MCF 10A (cell line): Measurements from ENCODE around the gene ZNF557. TPM values are rescaled to one million over a fixed set of nuclear protein-coding genes. Genes with fewer than 3 reads are reported as not detected.

Experiments used
- BruUV-seq: library from RNA; stranded (reverse); fragments of 400-500 nt; replicated peaks from 2 replicates; lab custom pipeline; 2021; lab: Mats Ljungman, UMichigan
- CTCF ChIA-PET: fragments of 300-600 bp; sonication (Branson Sonifier 250); formaldehyde crosslinking; extraction: SDS; loops from one replicate; lab custom pipeline; 2021; ENCODE audit warnings: antibody characterized with exemption, inconsistent platforms; lab: Yijun Ruan, JAX
- POLR2A ChIA-PET: fragments of 300-600, 350-650 bp; sonication (Branson Sonifier 250); formaldehyde crosslinking; extraction: SDS; loops from one replicate; lab custom pipeline; 2020; ENCODE audit warnings: antibody characterized with exemption, inconsistent platforms; lab: Yijun Ruan, JAX
- DNase-seq: peaks from one replicate; pipeline ENCODE4 v3.0.0-alpha.2; 2018; ENCODE audit not compliant: unreplicated experiment
- H3K27ac Mint-ChIP-seq: one replicate; pipeline ENCODE4 v1.8.0; 2022; ENCODE audit warnings: mild to moderate bottlenecking, low read depth, mixed read lengths; ENCODE audit not compliant: unreplicated experiment
- H3K27me3 Mint-ChIP-seq: one replicate; pipeline ENCODE4 v1.8.0; 2022; ENCODE audit warnings: mixed read lengths; ENCODE audit not compliant: insufficient read depth, unreplicated experiment
- H3K36me3 Mint-ChIP-seq: one replicate; pipeline ENCODE4 v1.8.0; 2022; ENCODE audit warnings: mild to moderate bottlenecking, moderate library complexity, mixed read lengths; ENCODE audit not compliant: insufficient read depth, unreplicated experiment
- H3K4me1 Mint-ChIP-seq: one replicate; pipeline ENCODE4 v1.8.0; 2022; ENCODE audit warnings: mixed read lengths; ENCODE audit not compliant: insufficient read depth, unreplicated experiment
- H3K4me3 Mint-ChIP-seq: one replicate; pipeline ENCODE4 v1.8.0; 2022; ENCODE audit warnings: mild to moderate bottlenecking, moderate library complexity, mixed read lengths; ENCODE audit not compliant: unreplicated experiment
- H3K9me3 Mint-ChIP-seq: one replicate; pipeline ENCODE4 v1.8.0; 2022; ENCODE audit warnings: mixed read lengths; ENCODE audit not compliant: unreplicated experiment
- intact Hi-C: fragments of 100-400 bp; cut with micrococcal nuclease; formaldehyde crosslinking; loops from 2 replicates; pipeline ENCODE4 v1.14.1; 2022
- total RNA-seq: library from RNA; stranded (reverse); gene quantifications from 2 replicates; pipeline ENCODE4 v1.2.3, GENCODE V29; 2022
- TF ChIP-seq, protein P1 (sequence below): fragments of 200-600 bp; IDR thresholded peaks from one replicate; pipeline ENCODE4 v1.8.0; 2022; ENCODE audit warnings: antibody characterized with exemption, mild to moderate bottlenecking; ENCODE audit not compliant: unreplicated experiment

Gene ZNF557
- total RNA-seq, 1 experiment from 2014 or later: 9.6 TPM

GRCh38 chr19:7098701-7099596 is 29.4 kb downstream of the ZNF557 start:
- ChIA-PET CTCF (interaction anchor here (0.5 to 2.0 kb wide), 11 partner anchors 14 to 488 kb away, joined by 3 to 5 read pairs (median 3); no protein-coding TSS in a partner anchor), POLR2A (interaction anchor here (0.6 to 1.5 kb wide), 7 partner anchors 13 to 531 kb away, joined by 3 to 13 read pairs (median 4); partner anchors contain the start of genes MCOLN1 and ZNF557)
- intact Hi-C loops: no loop called here
- H3K9me3 Mint-ChIP-seq: peaks cover 7% of the 10 kb centered on the region
- H3K36me3 Mint-ChIP-seq: peaks cover 7% of the 10 kb centered on the region
- peak overlapping the region; percentile 99 for H3K4me3 Mint-ChIP-seq
- DNase-seq: peak; percentile 92
- no TSS peak for BruUV-seq
- no peaks in the 10 kb centered on the region for H3K27me3 Mint-ChIP-seq
- peak overlapping the region; percentile 96 for H3K27ac Mint-ChIP-seq
- TF ChIP-seq, protein P1, sequence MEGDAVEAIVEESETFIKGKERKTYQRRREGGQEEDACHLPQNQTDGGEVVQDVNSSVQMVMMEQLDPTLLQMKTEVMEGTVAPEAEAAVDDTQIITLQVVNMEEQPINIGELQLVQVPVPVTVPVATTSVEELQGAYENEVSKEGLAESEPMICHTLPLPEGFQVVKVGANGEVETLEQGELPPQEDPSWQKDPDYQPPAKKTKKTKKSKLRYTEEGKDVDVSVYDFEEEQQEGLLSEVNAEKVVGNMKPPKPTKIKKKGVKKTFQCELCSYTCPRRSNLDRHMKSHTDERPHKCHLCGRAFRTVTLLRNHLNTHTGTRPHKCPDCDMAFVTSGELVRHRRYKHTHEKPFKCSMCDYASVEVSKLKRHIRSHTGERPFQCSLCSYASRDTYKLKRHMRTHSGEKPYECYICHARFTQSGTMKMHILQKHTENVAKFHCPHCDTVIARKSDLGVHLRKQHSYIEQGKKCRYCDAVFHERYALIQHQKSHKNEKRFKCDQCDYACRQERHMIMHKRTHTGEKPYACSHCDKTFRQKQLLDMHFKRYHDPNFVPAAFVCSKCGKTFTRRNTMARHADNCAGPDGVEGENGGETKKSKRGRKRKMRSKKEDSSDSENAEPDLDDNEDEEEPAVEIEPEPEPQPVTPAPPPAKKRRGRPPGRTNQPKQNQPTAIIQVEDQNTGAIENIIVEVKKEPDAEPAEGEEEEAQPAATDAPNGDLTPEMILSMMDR: no peak
- peaks cover 7% of the 10 kb centered on the region for H3K4me1 Mint-ChIP-seq

DNA sequence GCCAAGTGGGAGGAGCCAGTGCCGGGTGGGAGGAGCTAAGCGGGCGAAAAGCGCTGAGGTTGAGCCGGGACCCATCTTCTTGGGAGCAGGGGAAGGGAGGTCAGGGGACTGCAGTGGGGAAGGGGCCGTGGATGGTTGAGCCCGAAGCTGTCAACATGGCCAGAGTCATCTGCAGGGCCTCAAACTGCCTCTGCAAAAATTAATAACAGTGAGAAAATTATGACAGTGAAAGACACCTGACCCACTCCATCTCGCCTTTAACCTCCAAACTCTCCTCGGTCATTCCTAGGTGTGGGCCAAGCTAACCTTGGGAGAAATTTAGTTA is 30.1 kb downstream of the ZNF557 start:
- CTCF ChIA-PET: interaction anchor here (0.5 to 2.0 kb wide), 10 partner anchors 15 to 488 kb away, joined by 3 to 5 read pairs (median 4); no protein-coding TSS in a partner anchor
- POLR2A ChIA-PET: interaction anchor here (0.5 to 1.5 kb wide), 8 partner anchors 14 to 531 kb away, joined by 3 to 13 read pairs (median 4); partner anchors contain the start of genes MCOLN1 and ZNF557
- H3K27me3 Mint-ChIP-seq: no peaks in the 10 kb centered on the region
- BruUV-seq: no TSS peak
- H3K36me3 Mint-ChIP-seq: peaks cover 7% of the 10 kb centered on the region
- peaks cover 7% of the 10 kb centered on the region for H3K9me3 Mint-ChIP-seq
- intact Hi-C loops: no loop called here
- TF ChIP-seq, protein P1: no peak
- no peak for DNase-seq
- peaks cover 7% of the 10 kb centered on the region for H3K4me1 Mint-ChIP-seq
- peak overlapping the region; percentile 99 for H3K4me3 Mint-ChIP-seq
- H3K27ac Mint-ChIP-seq: peak overlapping the region; percentile 96

DNA sequence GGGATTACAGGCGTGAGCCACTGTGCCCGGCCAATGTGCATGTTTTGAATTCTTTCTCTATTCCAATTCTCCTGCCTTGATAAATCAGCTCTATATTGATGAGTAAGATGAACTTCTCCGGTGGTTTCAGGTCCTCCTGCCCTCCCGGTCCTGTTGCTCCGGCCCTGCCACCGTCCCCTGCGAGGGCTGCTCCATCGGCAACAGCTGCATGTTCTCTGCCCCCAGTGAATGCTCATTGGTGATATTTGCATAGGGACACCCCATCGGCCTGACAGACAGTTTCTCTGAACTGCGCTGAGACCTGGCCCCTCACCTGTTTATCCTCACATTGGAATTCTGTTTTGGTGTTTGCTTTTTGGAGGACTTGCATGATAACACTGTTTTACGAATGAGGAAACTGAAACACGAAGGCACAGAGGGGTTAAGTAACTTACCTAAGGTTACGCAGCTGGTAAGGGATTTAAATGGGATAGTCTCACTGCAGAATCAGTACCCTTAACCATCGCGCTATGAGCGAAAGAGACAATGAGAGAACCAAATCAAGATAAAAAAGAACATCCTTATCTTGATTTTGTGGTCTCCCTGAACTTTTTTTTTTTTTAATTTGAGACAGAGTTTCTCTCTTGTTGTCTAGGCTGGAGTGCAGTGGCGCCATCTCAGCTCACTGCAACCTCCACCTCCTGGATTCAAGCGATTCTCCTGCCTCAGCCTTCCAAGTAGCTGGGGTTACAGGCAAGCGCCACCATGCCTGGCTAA is 32.2 kb downstream of the ZNF557 start:
- no peak overlapping the region for H3K27ac Mint-ChIP-seq
- no TSS peak for BruUV-seq
- H3K27me3 Mint-ChIP-seq: no peaks in the 10 kb centered on the region
- TF ChIP-seq, protein P1: no peak
- CTCF ChIA-PET: interaction anchor here (0.6 to 3.3 kb wide), 16 partner anchors 9 to 842 kb away, joined by 3 to 29 read pairs (median 4); partner anchors contain the start of gene TRAPPC5
- H3K4me3 Mint-ChIP-seq: no peak overlapping the region
- intact Hi-C loops: loop anchor here (1.0 to 10.0 kb wide), 3 partner anchors 240 to 1153 kb away; no protein-coding TSS in a partner anchor
- DNase-seq: no peak
- H3K36me3 Mint-ChIP-seq: no peaks in the 10 kb centered on the region
- peaks cover 7% of the 10 kb centered on the region for H3K4me1 Mint-ChIP-seq
- POLR2A ChIA-PET: interaction anchor here (0.6 to 1.5 kb wide), 4 partner anchors 33 to 1140 kb away, joined by 3 to 5 read pairs (median 3); no protein-coding TSS in a partner anchor
- H3K9me3 Mint-ChIP-seq: no peaks in the 10 kb centered on the region
